K562 (cell line): ENCODE measurements around the gene CLEC3B. TPM values are rescaled to one million over a fixed set of nuclear protein-coding genes. Genes with fewer than 3 reads are reported as not detected.
A peak's percentile ranks its signal among the peaks of the same experiment; 100 is the strongest.

Experiments used
- ATAC-seq: fragments of 200-7000 bp; cut with Tn5 transposase; 3 replicates; pipeline ENCODE4 v1.9.1; 2020; ENCODE audit warnings: moderate library complexity
- BruUV-seq: library from RNA; stranded (reverse); fragments of 400-500 nt; replicated peaks from 2 replicates; lab custom pipeline; 2021; lab: Mats Ljungman, UMichigan
- CTCF ChIA-PET: fragments of 300-600 bp; formaldehyde crosslinking; extraction: SDS; loops from one replicate; lab custom pipeline; 2021; ENCODE audit warnings: low intra/inter-chr PET ratio; lab: Yijun Ruan, JAX
- POLR2A ChIA-PET: fragments of 300-600, 350-650 bp; sonication (Branson Sonifier 250); formaldehyde crosslinking; extraction: SDS; loops from one replicate; lab custom pipeline; 2021; ENCODE audit warnings: antibody characterized with exemption, inconsistent platforms; lab: Yijun Ruan, JAX
- DNase-seq, 4 experiments: peaks; one replicate each; pipeline versions ENCODE4 v3.0.0 to v3.0.0-alpha.2; 2011 to 2018; ENCODE audit warnings: low spot score in 3 of 4, mixed read lengths in 3 of 4; ENCODE audit errors: extremely low read depth in 1 of 4
- FAIRE-seq: peaks from 2 replicates; lab custom pipeline; 2011; peaks lifted over from hg19 to GRCh38; lab: Jason Lieb, UNC
- H2AFZ ChIP-seq: 2 replicates; pipeline ENCODE4 v1.6.0; 2011; ENCODE audit warnings: low read depth, low read length, control low read depth, inconsistent platforms
- H3K27ac ChIP-seq: fragments of 200-600 bp; 3 replicates; pipeline ENCODE4 v1.8.0; 2011; ENCODE audit warnings: low read depth, mild to moderate bottlenecking, control low read depth, inconsistent platforms, low read length, moderate library complexity, mixed read lengths; ENCODE audit errors: extremely low read depth
- H3K27me3 ChIP-seq, 2 experiments: fragments of 300-600 bp in 1 of 2; 2 replicates in 1 of 2; 3 replicates in 1 of 2; pipeline versions ENCODE4 v1.6.0 to v1.8.0; 2011; ENCODE audit warnings: inconsistent platforms in 2 of 2, low read length in 2 of 2, mild to moderate bottlenecking in 1 of 2, mixed read lengths in 1 of 2, moderate library complexity in 1 of 2; ENCODE audit not compliant: control insufficient read depth in 2 of 2, insufficient read depth in 2 of 2
- H3K36me3 ChIP-seq: fragments of 300-600 bp; 3 replicates; pipeline ENCODE4 v1.8.0; 2011; ENCODE audit warnings: mild to moderate bottlenecking, low read length, inconsistent platforms; ENCODE audit not compliant: control insufficient read depth, insufficient read depth
- H3K4me1 ChIP-seq, 2 experiments: fragments of 200-600 bp in 1 of 2; replicated peaks in 1 of 2; 2 replicates in 1 of 2; 3 replicates in 1 of 2; pipeline versions ENCODE4 v1.5.1 to v1.8.0; 2011; ENCODE audit warnings: inconsistent platforms in 2 of 2, low read length in 2 of 2, mild to moderate bottlenecking in 1 of 2, mixed read lengths in 1 of 2, moderate library complexity in 1 of 2; ENCODE audit not compliant: control insufficient read depth in 2 of 2, insufficient read depth in 2 of 2
- H3K4me2 ChIP-seq: 2 replicates; pipeline ENCODE4 v1.6.1; 2011; ENCODE audit warnings: low read length, control low read depth, inconsistent platforms, mixed read lengths; ENCODE audit not compliant: insufficient read depth
- H3K4me3 ChIP-seq: fragments of 200-600 bp; sonication (generic), shearing (Covaris generic); 2 replicates; pipeline ENCODE4 v1.5.1; 2016; ENCODE audit warnings: control low read depth, inconsistent platforms
- H3K79me2 ChIP-seq: fragments of 200-600 bp; 3 replicates; pipeline ENCODE4 v1.8.0; 2011; ENCODE audit warnings: low read length, inconsistent platforms; ENCODE audit not compliant: control insufficient read depth, insufficient read depth
- H3K9ac ChIP-seq, 2 experiments: 2 replicates each; pipeline versions ENCODE4 v1.6.0 to v1.6.1; 2011; ENCODE audit warnings: low read depth in 2 of 2, low read length in 2 of 2, control low read depth in 1 of 2, inconsistent platforms in 1 of 2, mild to moderate bottlenecking in 1 of 2, mixed read lengths in 1 of 2; ENCODE audit not compliant: insufficient read depth in 1 of 2
- H3K9me1 ChIP-seq: one replicate; pipeline ENCODE4 v1.6.0; 2011; ENCODE audit warnings: inconsistent platforms, mild to moderate bottlenecking, low read length, moderate library complexity; ENCODE audit not compliant: control insufficient read depth, insufficient read depth
- H3K9me3 ChIP-seq: replicated peaks from 2 replicates; pipeline ENCODE4 v1.5.1; 2011; ENCODE audit warnings: low read depth, low read length, inconsistent platforms; ENCODE audit not compliant: control insufficient read depth, insufficient read depth
- H4K20me1 ChIP-seq: replicated peaks from 2 replicates; pipeline ENCODE4 v1.6.1; 2011; ENCODE audit warnings: low read length, inconsistent platforms, mixed read lengths; ENCODE audit not compliant: control insufficient read depth, insufficient read depth
- BDP1 ChIP-seq: IDR thresholded peaks from 3 replicates; pipeline ENCODE4 v1.6.1; 2011; ENCODE audit not compliant: insufficient read length, insufficient read depth
- CREM ChIP-seq: IDR thresholded peaks from 2 replicates; pipeline ENCODE4 v1.6.1; 2014; ENCODE audit warnings: antibody characterized with exemption, low read depth
- ILF3 ChIP-seq: fragments of 450-650 bp; IDR thresholded peaks from 2 replicates; pipeline ENCODE4 v1.6.1; 2018; ENCODE audit warnings: antibody characterized with exemption, mild to moderate bottlenecking, moderate library complexity, borderline replicate concordance
- MEIS2 ChIP-seq: fragments of 450-650 bp; IDR thresholded peaks from 2 replicates; pipeline ENCODE4 v1.6.1; 2014; ENCODE audit warnings: mild to moderate bottlenecking; ENCODE audit not compliant: partially characterized antibody
- MIER1 ChIP-seq: fragments of 450-650 bp; IDR thresholded peaks from 2 replicates; pipeline ENCODE4 v1.6.1; 2016; ENCODE audit warnings: antibody characterized with exemption, mild to moderate bottlenecking, low read depth
- MNT ChIP-seq, 2 experiments: fragments of 450-650 bp; conservative IDR thresholded peaks; 2 replicates each; pipeline ENCODE4 v1.6.1; 2017; ENCODE audit warnings: mild to moderate bottlenecking in 2 of 2, moderate library complexity in 2 of 2
- RBM34 ChIP-seq: fragments of 200-400 bp; formaldehyde crosslinking; IDR thresholded peaks from 2 replicates; pipeline ENCODE4 v1.6.1; 2018; ENCODE audit warnings: low read length, borderline replicate concordance; ENCODE audit not compliant: insufficient read depth
- ZNF197 ChIP-seq: fragments of 200-800 bp; sonication (Bioruptor generic); IDR thresholded peaks from 2 replicates; pipeline ENCODE4 v1.6.1; 2016; ENCODE audit warnings: low read depth, missing genetic modification characterization, missing compliant biosample characterization
- ZNF639 ChIP-seq, 2 experiments: fragments of 200-800 bp in 1 of 2; sonication (Bioruptor generic) in 1 of 2; sonication (generic) in 1 of 2; formaldehyde crosslinking in 1 of 2; IDR thresholded peaks in 1 of 2; conservative IDR thresholded peaks in 1 of 2; 2 replicates each; pipeline versions ENCODE4 v1.5.0 to v1.6.1; 2016 to 2020; ENCODE audit warnings: missing compliant biosample characterization in 1 of 2, missing genetic modification characterization in 1 of 2, missing genetic modification reagents in 1 of 2
- ZNF699 ChIP-seq: fragments of 250-450 bp; sonication (Bioruptor Pico); IDR thresholded peaks from 2 replicates; pipeline ENCODE4 v1.8.0; 2021; ENCODE audit warnings: mild to moderate bottlenecking, moderate library complexity; ENCODE audit not compliant: insufficient replicate concordance
- WGBS: fragments of 100-300 bp; shearing (Covaris generic); methylation state at CpG from one replicate; pipeline ENCODE4 v1.1.6; 2016; ENCODE audit warnings: low coverage, mixed read lengths; ENCODE audit not compliant: insufficient coverage; ENCODE audit errors: missing lambda C conversion rate; 5-methylcytosine and 5-hydroxymethylcytosine counted together
- in situ Hi-C: fragments of 300-500 bp; cut with MboI; formaldehyde crosslinking; loops from 4 replicates; pipeline ENCODE4 v1.15.0; 2018; ENCODE audit warnings: inconsistent platforms, mixed read lengths
- intact Hi-C: fragments of 100-400 bp; cut with micrococcal nuclease; formaldehyde crosslinking; loops from 2 replicates; pipeline ENCODE4 v1.14.2; 2022
- polyA plus RNA-seq, 8 experiments: library from polyadenylated mRNA; depleted of rRNA in 4 of 8; stranded (reverse) in 5 of 8; unstranded in 3 of 8; fragments of >200 nt; fragmentation: Nextera tagmentation in 2 of 8; fragmentation: Illumina TruSeq in 1 of 8; extraction: Ambion mirVana in 2 of 8; extraction: Trizol in 1 of 8; gene quantifications; 2 replicates each; pipeline versions ENCODE4 v1.2.1 to v1.2.3, GENCODE V29; 2011 to 2014; ENCODE audit warnings: inconsistent platforms in 1 of 8, missing spikeins in 1 of 8
- total RNA-seq, 7 experiments: library from RNA; depleted of rRNA in 6 of 7; stranded (reverse); fragments of >200 nt in 6 of 7; fragmentation: Illumina TruSeq in 2 of 7; extraction: Trizol in 2 of 7; gene quantifications; 2 replicates each; pipeline versions ENCODE4 v1.2.1 to v1.2.3, GENCODE V29; 2011 to 2021; ENCODE audit warnings: low replicate concordance in 1 of 7

The CLEC3B gene
- total and polyA plus RNA-seq, 9 of the 15 experiments (the other 6 are each of a cell fraction or from before 2014, with no cell fraction given) = not detected

- TF ChIP-seq MEIS2 (no peak), MNT (conservative IDR thresholded peaks at IDR 0.05) (no peak), BDP1 (no peak), ZNF197 (CRISPR knock-in tag) (0 out of 2 replicates have a peak, but pooled peaks have one; percentile 60), MIER1 (no peak), RBM34 (no peak), CREM (no peak), ILF3 (0 out of 2 replicates have a peak, but pooled peaks have one; percentile 47)
Observed at GRCh38 chr3:45054196-45054857, 28.2 kb downstream of the CLEC3B start (continued).

- Histone ChIP-seq H4K20me1 (no peaks in the 10 kb centered on the region), H3K9me3 (no peaks in the 10 kb centered on the region), H3K27me3 (no peaks in the 10 kb centered on the region), H3K79me2 (no peaks in the 10 kb centered on the region), H2AFZ (peak overlapping the region; percentile 48), H3K9ac (peak overlapping the region in 1 of 2 experiments; percentile 14; a peak in 1 of 4 replicates), H3K4me1 (peaks cover 19 to 69% of the 10 kb centered on the region in 2 experiments), H3K4me3 (no peak overlapping the region), H3K4me2 (no peak overlapping the region), H3K27ac (peak overlapping the region; percentile 32; the same call in 2 of the 3 replicates), H3K9me1 (no peaks in the 10 kb centered on the region), H3K36me3 (no peaks in the 10 kb centered on the region)
- 52% methylated on average over 2 of the region's 2 CpGs for WGBS
- no peak for DNase-seq
- no TSS peak for BruUV-seq
- ChIA-PET CTCF (interaction anchor here (0.6 to 1.4 kb wide), 3 partner anchors 17 to 155 kb away, joined by 3 to 4 read pairs (median 3); no protein-coding TSS in a partner anchor), POLR2A (interaction anchor here (0.6 to 6.1 kb wide), 3 partner anchors 12 to 37 kb away, joined by 4 to 32 read pairs (median 4); no protein-coding TSS in a partner anchor)
- in situ Hi-C loops = no loop called here
- intact Hi-C loops = loop anchor here (1.0 to 2.0 kb wide), 2 partner anchors 15 to 38 kb away; no protein-coding TSS in a partner anchor
- no peak for ATAC-seq
- no peak for FAIRE-seq
- TF ChIP-seq ZNF639 (CRISPR knock-in tag; conservative IDR thresholded peaks at IDR 0.05 in 1 of 2, IDR thresholded peaks at IDR 0.05 in 1 of 2) (no peak), ZNF699 (CRISPR knock-in tag) (no peak)
Observed at GRCh38 chr3:45055032-45055410, 28.9 kb downstream of the CLEC3B start.
